Left renal pelvis (tissue), 4 donors: ENCODE measurements around the gene FAM156A. TPM values are rescaled to one million over a fixed set of nuclear protein-coding genes. Genes with fewer than 3 reads are reported as not detected.
"Not testable (repeated sequence)": the region's sequence is repeated elsewhere in the genome, so short reads cannot be mapped to it uniquely, and the experiment has no call there.

Source experiments
- DNase-seq, 4 donors: peaks; one replicate each; pipeline ENCODE4 v3.0.0-alpha.2; 2013; ENCODE audit warnings: low read depth in 4 of 4, low spot score in 3 of 4
- polyA plus RNA-seq, 4 donors: library from polyadenylated mRNA; unstranded; fragments of 120-200 nt; gene quantifications; one replicate each; pipeline ENCODE4 v1.2.1, GENCODE V29; 2013; ENCODE audit not compliant: insufficient read length in 4 of 4

FAM156A gene, protein sequence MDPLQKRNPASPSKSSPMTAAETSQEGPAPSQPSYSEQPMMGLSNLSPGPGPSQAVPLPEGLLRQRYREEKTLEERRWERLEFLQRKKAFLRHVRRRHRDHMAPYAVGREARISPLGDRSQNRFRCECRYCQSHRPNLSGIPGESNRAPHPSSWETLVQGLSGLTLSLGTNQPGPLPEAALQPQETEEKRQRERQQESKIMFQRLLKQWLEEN
- 10 to 100 TPM; 21.5 to 42.1 (median 27.7) TPM for polyA plus RNA-seq

DNA sequence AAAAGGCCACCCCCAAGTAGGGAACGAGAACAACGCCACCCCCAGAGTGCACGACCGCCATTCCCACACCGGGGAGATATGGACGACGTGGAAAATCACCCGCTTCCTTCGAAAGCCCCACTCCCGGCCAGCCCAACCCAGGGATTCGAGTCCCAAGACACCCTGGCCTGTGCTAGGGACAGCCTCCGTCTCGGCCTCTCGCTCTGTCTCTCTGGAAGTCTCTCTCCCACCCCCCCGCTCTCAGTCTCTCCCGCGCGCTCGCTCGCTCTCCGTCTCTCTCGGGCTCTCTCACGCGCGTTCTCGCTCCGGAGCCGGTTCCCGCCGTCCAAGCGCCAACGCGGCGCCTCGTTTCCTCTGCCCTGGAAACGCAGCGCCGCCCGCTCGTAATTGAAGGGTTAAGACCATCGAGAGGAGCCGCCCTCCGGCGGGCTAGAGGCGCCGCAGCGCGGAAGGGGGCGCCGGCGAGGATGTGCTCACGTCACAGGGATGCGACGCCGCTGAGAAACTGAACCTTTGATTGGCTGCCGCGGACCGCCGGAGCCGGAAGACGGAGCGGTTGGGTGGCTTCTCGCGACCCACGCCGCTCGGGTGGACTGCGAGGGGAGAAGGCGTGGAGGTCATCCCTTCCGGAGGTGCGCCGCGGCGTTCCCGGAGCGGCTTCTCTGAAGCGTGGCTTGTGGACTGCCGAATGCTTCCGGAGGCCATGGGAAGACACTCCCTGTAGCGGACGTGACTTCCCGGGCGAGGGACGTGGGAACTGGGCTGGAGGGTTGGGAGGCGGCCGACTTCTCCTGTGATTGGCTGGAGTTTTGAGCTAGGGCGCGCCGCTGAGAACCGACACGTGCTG lies at the start of gene FAM156A:
FAM156A (minus strand) TSS at position 406 of the 847 bp plus-strand sequence. CDS start 9,930 bp downstream, outside the sequence.
- not testable (repeated sequence) for DNase-seq

DNA sequence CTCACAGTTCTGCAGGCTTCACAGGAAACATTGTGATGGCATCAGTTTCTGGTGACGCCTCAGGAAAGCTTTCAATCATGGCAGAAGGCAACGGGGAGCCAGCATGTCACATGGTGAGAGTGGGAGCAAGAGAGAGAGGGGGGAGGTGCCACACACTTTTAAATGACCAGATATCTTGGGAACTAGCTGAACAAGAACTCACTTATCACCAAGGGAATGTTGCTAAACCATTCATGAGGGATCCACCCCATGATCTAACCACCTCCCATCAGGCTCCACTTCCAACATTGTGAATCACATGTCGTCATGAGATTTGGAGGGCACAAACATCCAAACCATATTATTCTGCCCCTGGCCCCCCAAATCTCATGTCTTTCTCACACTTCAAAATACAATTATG lies 47.0 kb upstream of the FAM156A start:
- no peak for DNase-seq

DNA sequence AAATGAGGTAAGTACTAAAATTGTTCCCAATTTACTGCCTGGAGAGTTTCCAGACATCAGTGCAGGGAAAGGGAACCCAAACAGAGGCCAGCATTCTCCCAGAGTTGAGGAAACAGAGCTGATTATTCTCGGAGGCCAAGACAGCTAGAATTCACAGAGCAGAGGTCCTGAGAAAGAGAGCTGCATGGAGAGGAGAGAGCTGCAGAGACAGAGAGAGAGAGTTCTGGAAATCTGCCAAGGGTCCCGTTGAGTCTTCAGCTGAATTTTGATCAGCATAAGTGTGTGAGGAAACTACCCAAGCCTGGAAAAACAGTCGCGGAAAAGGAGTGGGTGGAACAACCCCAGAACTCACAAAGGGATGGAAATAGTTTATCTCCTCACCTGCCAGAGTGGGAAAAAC lies 46.5 kb upstream of the FAM156A start:
- no peak for DNase-seq

DNA sequence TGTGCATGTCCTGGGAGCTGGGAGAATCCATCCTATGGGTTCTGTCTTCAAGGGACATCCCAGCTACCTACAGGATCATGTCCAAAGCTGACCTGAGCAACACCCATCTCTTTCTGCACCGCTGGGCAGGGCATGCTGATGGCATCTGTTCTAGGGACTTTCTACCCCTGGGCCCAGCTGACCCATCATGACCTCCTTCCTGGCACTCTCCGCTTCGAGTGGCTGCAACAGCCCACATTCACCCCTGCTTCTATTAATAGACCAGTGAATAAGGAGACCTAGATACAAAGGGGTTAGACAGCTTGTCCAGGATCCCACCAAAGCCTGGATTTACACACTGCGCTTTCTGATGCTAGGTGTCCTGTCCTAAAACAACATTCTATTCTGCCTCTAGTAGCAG lies 45.7 kb upstream of the FAM156A start:
- no peak for DNase-seq

DNA sequence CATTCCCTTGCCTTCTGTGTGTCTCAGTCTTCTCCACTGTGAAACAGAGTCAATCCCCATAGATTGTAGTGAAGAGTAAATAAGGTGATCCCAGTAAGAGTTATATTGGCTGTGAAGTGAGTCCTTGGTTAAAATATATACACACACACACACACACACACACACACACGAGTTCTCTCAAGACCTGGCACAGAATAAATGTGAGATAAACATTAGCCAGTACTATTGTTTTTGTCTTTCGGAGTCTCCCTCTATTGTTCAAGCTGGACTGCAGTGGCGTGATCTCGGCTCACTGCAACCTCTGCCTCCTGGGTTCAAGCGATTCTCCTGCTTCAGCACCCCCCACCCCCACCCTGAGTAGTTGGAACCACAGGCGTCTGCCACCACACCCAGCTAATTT lies 44.8 kb upstream of the FAM156A start:
- no peak for DNase-seq

DNA sequence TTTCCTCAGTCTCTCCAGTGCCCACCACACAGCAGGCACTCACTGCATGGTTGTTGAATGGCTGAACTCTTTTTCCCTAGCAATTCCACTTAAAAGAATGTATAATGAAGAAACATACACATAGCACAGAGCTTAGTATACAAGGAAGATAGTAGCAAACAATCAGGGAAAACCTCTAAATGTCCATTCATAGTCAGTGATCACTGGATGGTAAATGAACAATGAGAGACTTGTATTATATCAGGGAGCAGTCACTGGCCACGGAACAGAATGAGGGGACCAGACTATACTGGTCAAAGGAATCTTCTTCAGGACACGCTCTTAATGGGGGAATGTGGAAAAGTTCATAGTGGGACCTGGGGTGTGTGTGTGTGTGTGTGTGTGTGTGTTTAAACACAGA lies 43.6 kb upstream of the FAM156A start:
- DNase-seq: no peak

DNA sequence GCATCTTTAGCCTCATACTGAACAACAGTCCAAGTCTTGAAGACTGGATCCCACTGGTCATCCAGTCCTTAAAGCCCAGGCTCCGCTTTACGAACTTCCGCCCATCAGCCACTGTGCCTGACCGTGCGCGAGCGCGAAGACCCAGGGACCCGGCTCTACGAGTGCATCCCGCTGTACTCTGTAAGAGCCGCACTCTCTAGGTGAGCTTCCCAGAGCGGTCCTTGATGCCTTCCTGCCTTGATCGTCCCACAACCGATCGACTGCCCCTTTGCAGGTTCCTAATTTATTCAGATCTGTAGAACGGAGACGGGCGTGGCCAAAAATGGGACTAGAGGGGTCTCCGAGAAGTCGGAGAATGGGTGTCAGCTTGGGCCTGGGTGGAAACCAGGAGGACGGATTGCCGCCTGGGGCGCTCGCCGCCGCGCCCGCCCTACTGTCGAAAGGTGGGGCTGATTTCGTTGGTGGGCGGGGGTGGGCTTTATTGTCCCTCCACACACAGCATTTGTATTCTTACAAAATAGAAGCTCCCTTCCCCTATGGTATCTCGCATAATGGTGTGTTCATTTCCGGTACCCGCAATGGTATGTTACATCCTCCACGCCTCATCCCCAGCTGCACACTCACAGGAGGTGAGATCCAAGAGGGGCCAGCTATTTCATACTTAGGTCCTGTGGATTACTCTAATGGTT lies 42.3 kb upstream of the FAM156A start:
- DNase-seq: no peak

DNA sequence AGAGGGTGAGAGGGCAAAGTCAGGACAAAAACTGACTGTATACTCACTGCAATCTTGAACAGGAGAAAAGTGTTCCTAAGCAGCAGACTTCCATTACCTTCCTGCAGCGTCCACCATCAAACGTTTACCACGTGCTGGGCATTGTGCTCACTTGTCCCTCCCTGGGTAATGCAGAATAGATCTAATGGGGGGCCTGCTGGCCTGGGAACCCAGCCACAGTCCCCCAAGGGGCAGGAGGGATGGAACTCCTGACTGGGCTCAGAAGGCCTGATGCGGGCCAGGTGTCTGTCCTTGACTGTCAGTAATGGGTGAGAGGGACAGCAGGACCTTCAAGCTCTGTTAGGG lies 37.6 kb upstream of the FAM156A start:
- DNase-seq: no peak

DNA sequence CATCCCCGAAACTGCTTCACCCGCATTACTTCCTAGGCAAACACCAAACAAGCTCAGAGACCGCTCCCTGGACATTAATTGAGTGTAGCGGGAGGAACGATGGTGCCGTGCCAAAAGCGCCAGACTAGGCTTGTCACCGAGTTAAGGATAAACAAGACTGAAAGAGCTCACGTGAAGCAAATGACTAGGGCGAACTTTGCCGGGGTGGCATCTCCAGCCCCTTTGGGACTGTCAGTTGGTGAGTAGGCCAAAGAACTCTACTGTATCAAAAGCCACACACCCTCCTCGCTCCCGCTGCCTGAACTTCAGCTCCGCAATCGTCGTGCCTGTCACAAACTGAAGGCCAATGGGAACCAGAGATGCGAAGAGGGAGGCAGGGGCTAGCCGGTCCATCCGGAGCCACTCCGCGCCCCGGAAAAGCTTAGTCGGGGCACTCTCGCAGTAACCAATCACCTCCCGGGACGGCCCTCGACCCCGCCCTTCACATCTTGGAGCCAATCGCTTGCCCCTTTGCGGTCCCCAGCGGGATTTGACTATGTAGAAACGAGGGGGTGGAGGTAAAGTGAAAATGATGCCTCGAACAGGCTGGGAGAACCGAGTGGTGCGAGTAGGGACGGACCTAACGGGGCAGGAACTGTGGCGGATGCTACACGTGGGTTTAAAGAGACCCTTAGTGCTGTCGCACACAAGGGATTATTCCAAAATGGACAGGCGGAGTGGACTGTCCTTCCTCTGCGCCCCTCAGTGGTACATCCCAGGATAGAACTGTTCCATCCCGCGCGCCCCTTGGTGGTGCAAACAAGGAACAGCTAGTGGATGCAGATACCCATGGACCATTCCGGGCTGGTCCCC lies 37.0 kb upstream of the FAM156A start:
- DNase-seq: peak; percentile 80 to 88 (median 86)

DNA sequence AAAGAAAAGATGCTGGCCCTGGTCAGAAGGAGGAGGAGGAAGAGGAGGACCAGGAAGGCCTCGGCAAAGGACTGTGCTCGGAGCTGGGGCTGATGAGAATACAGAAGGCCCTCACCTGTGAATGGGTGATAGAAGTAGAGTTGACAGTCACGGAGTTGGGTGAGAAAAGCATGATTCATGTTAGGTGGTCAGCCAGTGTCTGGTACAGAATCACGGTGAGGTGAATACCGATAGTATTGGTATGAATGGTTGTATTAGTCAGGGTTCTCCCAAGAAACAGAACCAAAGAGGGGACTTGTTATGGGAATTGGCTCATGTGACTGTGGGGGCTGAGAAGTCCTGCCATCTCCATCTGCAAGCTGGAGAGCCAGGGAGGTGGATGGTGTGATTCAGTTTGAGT lies 32.5 kb upstream of the FAM156A start:
- DNase-seq: no peak

DNA sequence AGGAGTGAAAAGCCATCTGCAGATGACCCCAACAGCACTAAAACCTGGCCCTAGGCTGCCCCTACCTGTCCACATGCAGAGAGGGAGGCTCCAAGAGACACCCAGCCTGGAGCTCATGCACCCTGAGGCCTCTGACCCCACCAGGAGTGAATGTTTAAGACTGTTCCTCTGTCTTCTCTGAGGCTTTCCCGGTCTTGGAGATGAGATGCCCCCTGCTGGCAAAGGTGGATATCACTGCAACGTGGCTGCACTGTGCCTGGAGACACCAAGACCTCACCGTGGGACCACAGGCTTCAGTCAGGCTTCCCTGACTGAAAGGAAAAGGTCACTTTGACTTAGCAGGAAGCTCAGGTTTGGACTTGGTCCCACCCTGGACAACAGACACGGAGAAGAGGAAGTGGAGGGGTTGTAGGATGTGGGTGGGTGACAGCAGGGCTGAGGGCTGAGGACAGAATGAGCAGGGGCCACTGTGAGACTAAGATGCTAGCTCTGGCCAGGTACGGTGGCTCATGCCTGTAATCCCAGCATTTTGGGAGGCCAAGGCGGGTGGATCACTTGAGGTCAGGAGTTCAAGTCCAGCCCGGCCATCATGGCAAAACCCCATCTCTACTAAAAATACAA lies 31.8 kb upstream of the FAM156A start:
- DNase-seq: not testable (repeated sequence)

DNA sequence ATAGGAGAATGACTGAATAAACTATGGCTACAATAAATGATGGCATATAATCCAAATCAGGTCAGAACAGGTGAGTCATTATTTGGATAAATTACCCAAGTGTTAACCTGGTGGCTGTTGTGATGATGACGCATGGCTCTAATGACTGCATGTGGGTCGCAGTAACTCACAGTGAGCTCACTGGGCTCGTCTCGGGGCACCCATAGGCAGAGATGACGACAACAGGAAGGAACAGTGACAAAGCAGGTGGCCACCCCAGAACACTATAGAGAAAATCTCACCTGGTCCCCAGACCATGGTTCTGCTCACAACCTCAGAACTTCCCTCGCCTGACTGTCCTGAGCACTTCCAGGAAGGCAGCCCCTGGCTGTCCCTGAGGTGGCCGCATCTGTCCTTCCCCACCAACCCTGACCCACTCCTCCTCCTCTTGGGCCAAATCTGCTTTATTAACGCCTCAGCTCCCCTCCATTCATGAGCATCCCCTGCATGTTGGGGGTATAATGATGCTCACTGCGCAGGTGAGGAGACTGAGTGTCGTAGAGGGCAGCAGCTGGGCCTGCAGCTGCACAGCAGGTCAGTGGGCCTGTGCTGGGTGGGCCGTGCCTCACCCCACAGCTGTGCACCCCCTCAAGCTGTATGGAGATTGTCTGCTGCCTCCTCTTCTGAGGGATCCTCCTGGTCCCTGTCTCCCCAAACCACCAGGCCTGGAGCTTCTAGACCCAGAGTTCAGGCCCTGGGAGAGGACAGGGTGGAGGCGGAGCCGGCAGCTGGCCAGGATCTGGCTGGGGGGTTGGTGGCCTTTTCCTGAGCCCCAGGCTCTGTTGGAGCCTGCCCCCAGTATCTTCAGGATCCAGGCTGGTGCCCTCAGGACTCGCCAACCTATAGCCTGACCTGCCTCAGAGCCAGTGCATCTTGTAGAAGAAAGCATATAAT lies 30.9 kb upstream of the FAM156A start:
- no peak for DNase-seq

DNA sequence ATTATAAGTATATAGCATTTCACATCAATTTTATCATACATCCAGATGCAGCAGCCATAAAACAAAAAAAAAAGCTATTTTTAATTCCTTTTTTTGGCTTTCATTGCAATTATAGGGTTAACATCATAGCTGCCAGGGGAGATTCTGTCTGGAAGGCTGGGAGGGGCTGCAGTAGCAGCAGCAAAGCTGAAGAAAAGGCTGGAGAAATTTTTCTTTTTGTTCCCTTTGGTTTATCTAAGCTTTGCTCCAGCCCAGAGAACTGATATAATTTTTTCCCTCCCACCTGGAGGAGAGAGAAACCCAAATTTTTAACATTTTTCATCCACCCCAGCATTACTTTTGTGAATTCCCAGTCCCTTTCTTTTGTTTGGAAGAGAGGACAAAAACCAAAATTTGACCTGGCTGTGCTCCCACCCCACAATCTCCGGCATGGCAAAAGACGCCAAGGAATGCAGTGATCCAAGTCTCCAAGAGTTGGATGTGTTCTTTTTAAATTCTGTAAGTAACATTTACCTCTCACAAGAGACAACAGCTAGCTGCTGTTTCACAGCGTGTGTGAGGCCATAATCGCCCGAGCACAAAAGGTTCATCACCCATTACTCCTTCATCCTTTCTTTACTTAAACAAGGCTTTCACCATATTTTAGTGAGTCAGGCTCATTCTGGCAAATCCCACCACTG lies 25.1 kb upstream of the FAM156A start:
- no peak for DNase-seq

DNA sequence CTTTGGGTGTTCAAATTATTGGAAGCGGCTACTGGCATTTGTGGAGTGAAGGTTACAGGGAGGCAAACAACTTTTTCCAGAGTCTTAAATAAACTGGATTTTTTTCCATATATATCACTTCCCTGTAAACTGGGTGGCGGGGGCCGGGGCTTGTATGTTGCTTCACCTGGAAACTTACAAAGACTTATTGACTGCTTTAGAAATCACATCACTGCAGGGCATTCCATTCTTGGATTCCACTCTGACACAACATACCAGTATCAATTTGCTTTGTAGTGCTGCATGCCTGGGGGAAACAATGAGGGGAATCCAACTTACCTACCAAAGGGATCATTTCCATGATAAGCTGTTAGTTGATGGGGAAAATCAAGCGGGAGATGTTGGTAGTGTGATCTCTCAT lies 21.7 kb upstream of the FAM156A start:
- no peak for DNase-seq

DNA sequence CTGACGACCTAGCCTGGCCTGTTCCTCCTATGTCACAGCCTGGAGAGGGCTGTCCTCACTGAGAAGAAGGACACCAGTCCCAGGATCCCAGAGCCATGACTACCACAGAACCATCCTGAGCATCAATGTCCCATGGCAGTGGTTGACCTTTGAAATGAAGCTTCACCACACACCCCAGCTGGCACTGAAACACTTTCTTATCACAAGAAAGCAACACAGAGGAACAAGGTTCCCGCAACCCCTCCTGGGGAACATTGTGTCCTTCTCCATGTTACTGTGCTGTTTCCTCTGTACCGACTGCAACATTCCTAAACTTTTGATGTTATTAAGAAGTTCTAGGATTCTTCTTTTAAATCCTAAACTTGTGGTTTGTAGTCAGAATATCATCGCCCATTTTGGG lies 21.2 kb upstream of the FAM156A start:
- no peak for DNase-seq

DNA sequence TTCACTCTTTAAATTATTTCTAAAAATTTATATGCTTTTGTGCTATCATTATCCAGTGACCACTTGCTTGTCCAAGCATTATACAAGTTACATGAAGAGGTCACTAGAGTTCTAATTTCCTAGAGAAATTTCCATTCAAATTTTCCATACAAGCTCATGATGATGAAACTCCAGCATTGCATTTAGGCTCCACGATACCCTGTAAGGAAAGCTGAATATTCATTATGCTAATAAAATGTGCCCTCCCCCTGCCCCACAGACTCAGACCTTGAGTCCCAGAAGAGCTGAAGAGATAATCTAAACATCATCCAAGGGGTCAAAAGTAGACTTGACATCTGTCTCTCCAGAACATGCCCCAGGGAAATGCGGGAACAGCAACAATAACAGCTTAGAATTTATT lies 19.6 kb upstream of the FAM156A start:
- no peak for DNase-seq

DNA sequence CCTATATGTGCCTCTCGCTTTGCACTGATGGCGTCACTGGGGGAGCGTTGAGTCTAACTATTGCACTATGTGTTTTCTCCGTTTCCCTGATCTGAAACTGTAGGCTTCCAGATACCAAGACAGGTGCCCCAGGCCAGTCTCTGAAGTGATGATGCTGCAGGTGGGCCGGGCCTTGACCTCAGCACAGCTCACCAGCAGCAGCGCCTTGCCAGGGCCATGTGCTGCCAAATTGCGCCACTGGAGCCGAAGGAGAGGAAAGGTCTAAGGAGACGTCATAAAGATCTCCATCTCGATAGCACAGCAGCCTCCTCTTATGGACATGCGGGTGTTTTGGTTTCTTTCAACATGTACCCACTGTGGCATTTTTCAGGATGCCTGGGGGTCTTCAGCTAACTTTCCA lies 17.3 kb upstream of the FAM156A start:
- not testable (repeated sequence) for DNase-seq

DNA sequence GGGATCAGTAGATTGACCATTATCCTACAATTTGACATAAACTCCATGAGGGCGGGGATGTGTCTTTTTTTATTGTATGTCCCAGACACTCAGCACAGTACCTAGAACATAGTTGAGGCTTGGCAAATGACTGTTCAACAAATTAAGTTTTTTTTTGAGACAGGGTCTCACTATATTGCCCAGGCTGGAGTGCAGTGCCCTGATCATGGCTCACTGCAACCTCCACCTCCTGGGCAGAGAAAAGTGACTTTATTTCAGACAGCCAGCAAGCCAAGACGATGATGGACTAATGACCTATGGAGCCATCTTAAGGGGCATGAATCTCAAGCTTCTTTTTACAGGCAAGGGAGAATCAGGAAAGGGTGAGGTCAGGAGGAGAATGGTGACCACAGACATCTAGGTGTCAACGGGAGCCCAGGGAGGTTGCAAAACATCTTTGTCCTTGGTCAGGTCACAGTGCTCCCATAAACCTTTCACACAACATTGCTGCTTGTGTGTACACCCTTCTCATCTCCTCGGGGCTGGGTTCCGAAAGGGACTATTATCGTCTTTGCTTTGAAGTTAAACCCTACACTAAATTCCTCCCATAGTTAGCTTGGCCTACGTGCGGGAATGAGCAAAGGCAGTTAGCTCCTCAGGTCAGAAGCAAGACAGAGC lies 16.1 kb upstream of the FAM156A start:
- DNase-seq: not testable (repeated sequence)
